Astrocyte of the cerebellum (primary cell): ENCODE results near the gene MARVELD3.
"Not testable (repeated sequence)": the region's sequence is repeated elsewhere in the genome, so short reads cannot be mapped to it uniquely, and the experiment has no call there.

Experiments
- DNase-seq: peaks from one replicate; pipeline ENCODE4 v3.0.0-alpha.2; 2011; ENCODE audit warnings: low read depth
- H3K4me3 ChIP-seq: 2 replicates; pipeline ENCODE4 v1.5.1; 2011; ENCODE audit warnings: mild to moderate bottlenecking, low read depth, low read length, moderate library complexity
- CTCF ChIP-seq: IDR thresholded peaks from 2 replicates; pipeline ENCODE4 v1.5.1; 2012; ENCODE audit warnings: low read length, low read depth, moderate library complexity, mild to moderate bottlenecking; ENCODE audit errors: missing control alignments
- in situ Hi-C: cut with HindIII; loops from 2 replicates; pipeline ENCODE4 v1.10.0; 2017; ENCODE audit warnings: low sequenced_read_pairs

MARVELD3 gene

GRCh38 chr16:71591917-71592316 is 34.1 kb upstream of the MARVELD3 start:
- no peak for TF ChIP-seq CTCF
- no peak overlapping the region for H3K4me3 ChIP-seq
- DNase-seq = no peak
- in situ Hi-C loops = no loop called here

DNA sequence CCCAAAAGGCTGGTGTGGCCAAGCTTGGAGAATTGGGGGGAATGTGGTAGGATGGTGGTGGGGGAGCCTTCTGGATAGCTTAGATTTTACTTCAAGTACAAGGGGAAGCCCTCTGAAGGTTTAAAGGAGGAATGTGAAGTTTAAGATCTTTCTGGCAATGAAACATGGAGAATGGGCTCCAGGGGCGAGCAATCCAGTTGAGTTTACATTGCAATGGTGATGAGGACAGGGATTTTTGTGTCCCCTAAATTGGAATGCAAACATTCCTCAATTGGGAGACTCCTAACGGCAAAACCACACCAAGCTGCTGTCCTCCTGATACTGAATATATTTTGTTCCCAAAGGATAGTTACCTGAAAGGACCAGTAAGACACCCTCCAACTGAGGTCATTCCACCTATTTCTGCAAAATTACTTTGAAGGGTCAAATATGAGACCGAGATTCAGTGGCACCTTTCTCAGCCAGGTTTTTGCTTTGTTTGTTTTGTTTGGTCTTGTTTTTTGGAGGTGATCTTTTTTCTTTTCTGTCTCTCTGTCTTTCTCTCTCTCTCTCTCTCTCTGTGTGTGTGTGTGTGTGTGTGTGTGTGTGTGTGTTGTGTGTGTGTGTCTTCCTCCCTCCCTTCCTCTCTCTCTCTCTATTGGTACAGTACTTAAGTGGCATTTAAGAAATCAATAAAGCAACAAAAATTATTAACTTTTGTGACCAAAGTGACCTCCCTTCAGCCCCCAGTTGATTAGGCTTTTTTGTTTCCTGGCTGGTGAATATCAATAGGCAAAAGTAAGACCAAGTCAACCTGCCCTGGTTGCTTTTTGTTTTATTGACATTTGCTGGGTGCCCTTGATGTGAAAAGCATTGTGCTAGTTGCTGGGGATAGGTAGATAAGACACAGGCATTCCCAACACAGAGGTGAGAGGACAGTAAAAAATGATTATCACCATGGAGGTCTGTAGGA is 32.7 kb upstream of the MARVELD3 start:
- H3K4me3 ChIP-seq = no peak overlapping the region
- no peak for DNase-seq
- in situ Hi-C loops = no loop called here
- TF ChIP-seq CTCF = no peak

DNA sequence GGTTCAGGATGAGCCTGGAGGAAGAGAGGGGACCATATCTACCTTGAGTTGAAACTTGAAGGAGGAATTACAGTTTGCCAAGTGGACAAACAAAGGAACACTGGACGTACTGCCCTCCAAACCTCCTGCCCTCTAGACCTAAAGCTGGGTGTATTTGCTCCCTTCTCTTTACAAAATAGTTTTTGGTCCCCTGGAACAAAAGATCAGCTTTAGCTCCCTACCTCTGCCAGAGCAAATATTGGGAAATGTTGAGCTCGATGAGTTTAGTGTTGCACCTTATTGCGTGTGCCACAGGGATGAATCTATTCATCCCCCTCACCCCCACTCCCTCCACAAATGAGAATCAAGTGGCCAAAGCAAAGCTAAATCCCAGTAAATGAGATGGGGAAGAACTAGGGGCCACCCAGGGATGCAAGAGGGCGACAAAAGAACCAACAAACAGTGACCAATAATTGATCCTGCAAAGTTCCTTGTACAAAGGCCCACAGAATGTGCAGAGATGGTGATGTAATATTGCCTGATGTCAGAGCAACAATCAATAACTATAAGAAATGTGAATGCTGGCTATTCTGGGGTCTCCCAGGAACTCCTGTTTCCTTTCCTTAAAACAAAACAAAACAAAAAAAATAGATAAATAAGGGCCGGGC is 31.9 kb upstream of the MARVELD3 start:
- in situ Hi-C loops = no loop called here

GRCh38 chr16:71595340-71595826 is 30.6 kb upstream of the MARVELD3 start:
- H3K4me3 ChIP-seq, DNase-seq, in situ Hi-C loops: not testable (repeated sequence)

More for the DNA sequence above, 31.9 kb upstream of the MARVELD3 start:
- DNase-seq = no peak
- no peak for TF ChIP-seq CTCF
- H3K4me3 ChIP-seq = no peak overlapping the region

GRCh38 chr16:71598426-71598825 is 27.6 kb upstream of the MARVELD3 start:
- DNase-seq, in situ Hi-C loops, H3K4me3 ChIP-seq: not testable (repeated sequence)

DNA sequence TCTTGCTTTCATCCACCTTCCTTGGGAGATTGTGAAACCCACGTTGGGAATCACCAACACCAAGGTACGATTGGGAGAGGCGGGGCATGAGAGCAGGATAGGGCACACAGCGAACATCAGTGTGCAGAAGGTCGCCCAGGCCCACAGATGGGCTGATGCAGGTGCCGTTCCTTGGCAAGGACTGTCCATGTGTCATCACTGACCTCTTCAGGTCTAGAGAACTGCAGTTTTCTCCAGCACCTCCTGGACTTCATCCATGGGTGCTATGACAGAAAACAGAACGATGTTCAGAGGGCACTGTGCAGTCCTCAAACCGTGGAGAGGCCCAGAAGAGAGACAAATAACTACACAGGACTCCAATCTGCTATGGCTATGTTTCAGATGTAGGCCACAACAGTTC is 25.2 kb upstream of the MARVELD3 start:
- no peak for TF ChIP-seq CTCF
- no peak for DNase-seq
- in situ Hi-C loops = no loop called here
- no peak overlapping the region for H3K4me3 ChIP-seq

GRCh38 chr16:71609066-71609465 is 16.9 kb upstream of the MARVELD3 start:
- DNase-seq = no peak
- H3K4me3 ChIP-seq = no peak overlapping the region
- in situ Hi-C loops = no loop called here
- TF ChIP-seq CTCF = no peak
